Left hindlimb (tissue), 1 donor: ENCODE data around the gene SYCP2L.
"Not testable (repeated sequence)": the region's sequence is repeated elsewhere in the genome, so short reads cannot be mapped to it uniquely, and the experiment has no call there.

ENCODE experiments used
- DNase-seq: peaks from one replicate; pipeline ENCODE4 v3.0.0-alpha.2; 2018

The SYCP2L gene

DNA sequence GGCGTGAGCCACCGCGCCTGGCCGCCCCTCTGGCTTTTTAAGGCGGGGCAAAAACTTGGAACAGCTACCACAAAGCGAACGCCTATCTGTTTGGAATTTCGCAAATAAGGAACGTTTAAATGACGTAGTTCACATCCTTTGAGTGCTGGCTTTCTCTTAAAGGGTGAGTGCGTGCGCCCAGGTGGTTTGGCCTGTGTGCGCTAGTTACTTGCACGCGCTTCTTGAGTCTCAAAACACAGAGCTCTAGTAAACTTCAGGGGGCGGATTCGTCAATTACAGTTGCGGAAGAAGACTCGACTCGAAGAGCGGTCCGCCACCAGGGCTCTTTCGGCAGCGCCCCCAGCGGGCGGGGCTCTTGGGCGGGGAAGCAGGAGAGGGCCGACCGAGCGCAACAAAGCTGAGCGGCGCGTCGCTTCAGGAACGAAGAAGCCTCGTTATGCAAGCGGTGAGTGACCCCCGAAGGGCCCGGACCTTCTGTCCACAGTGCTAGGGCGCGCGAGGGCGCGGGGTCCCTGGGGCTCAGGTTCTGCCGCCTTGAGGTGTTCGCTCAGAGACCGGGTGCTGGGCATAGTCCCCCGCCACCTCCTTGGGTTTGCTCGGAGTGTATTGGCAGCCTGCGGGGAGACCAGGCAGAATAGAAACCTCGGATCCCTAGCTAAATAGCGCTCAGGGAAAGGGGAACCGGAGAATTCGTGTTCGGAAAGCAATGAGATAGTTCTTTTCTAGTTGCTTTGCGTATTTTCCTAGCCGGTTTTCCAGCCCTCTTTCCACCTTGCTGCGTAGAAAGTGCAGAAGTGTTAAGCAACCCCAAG is at the start of gene SYCP2L:
Gene SYCP2L (plus strand): TSS at position 362 of the 812 bp plus-strand sequence. CDS start 75 bp downstream, at position 437.
- DNase-seq: peak; percentile 47

DNA sequence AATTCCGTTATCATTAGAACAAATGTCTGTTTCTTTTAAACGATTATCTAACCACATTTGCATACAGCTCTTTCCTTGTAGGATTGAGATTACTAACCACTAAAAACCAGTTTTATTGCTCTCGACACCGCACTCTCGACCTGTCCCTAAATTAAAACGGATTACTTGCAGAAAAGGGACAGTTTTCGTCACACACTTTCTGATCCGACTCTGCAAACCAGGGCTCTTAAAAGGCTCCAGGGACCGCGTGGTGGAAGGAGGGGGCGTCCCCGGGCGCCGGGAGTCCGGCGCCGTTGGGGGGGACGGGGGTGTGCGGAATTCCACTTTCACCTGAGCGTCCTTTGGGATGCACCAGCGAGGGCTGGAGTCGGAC is 49.2 kb upstream of the SYCP2L start:
- DNase-seq: peak; percentile 27

- DNase-seq: peak; percentile 88
Observed at GRCh38 chr6:10837995-10838793, 48.7 kb upstream of the SYCP2L start, which contains the start of gene MAK. MAK (minus strand) TSS chr6:10838539; CDS start chr6:10830648, 7,891 bp downstream.

- DNase-seq: no peak
Observed at GRCh38 chr6:10838794-10839333, 48.0 kb upstream of the SYCP2L start.

DNA sequence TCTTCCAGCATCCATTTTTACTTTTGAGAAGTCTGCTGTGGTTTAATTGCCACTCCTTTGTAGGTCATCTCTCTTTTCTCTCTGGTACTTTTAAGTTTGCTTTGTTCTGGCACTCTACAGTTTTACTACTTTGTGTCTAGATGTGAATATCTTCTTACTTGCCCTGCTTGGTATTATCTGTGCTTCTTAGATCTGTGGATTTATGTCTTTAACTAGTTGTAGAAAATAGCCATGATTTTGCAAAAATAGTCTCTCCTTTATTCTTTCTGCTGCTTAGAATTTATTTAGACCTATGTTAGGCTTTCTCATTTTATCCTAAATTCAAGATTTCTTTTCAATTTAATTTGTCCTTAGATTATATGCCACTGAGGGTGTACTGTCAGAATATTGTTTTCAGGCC is 43.3 kb upstream of the SYCP2L start:
- no peak for DNase-seq

DNA sequence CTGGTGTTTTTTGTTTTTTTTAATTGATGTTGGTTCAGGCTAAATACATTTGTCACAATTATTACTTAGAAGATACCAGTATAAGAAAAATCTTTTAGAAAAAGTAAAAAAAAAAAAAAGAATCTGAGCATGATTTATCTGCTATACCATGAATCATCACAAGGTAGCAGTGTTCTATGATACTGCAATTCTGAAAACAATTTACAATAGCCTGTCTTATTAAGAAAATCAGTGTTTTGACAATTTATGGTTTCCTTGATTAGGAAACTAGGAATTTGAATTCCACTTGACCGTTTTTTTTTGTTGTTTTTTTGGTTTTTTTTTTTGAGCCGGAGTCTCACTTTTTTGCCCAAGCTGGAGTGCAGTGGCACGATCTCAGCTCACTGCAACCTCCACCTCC is 39.2 kb upstream of the SYCP2L start:
- DNase-seq: no peak

GRCh38 chr6:10849901-10850300 is 37.0 kb upstream of the SYCP2L start:
- DNase-seq: no peak

DNA sequence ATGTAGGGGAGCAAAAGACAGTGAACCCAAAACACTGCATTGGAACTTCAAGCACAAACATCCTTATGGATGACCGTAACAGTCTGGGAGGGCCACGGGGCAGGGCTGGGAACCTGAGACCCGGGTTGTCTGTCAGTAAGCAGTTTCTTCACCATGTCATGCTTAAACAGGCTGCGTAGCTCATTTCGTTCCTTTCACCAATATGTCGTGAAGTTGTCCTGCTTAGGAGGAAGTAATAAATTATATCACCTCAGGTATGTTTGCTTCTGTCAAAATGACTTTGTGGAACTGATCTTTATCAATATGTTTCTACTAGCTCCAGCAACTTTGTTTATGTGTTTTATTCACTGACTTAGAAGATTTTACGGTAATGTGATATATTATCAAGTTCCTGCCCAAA is 36.1 kb upstream of the SYCP2L start:
- no peak for DNase-seq

- no peak for DNase-seq
Observed at GRCh38 chr6:10852361-10852960, 34.4 kb upstream of the SYCP2L start.

DNA sequence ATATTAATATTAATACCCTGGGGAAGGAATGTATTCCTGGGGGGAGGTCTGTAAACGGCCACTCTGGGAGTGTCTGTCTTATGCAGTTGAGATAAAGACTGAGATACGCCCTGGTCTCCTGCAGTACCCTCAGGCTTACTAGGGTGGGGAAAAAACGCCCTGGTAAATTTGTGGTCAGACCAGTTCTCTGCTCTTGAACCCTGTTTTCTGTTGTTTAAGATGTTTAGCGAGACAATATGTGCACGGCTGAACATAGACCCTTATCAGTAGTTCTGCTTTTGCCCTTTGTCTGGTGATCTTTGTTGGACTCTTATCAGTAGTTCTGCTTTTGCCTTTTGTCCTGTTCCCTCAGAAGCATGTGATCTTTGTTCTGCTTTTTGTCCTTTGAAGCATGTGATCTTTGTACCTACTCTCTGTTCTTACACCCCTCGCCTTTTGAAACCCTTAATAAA is 33.0 kb upstream of the SYCP2L start:
- not testable (repeated sequence) for DNase-seq

GRCh38 chr6:10854922-10855632 is 31.8 kb upstream of the SYCP2L start:
- no peak for DNase-seq

DNA sequence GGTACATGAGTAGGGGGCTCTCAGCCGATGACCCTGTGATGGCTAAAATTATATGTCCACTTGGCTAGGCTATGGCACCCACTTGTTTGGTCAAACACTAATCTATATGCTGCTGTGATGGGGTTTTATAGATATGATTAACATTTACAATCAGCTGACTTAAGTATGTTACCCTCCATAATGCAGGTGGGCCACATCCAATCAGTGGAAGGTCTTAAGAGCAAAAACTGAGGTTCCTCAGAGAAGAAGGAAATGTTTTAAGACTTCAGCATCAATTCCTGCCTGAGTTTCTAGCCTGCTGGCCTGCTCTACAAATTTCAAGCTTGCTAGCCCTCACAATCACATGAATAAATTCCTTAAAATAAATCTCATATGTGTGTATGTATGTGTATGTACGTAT is 29.6 kb upstream of the SYCP2L start:
- DNase-seq: no peak

GRCh38 chr6:10861086-10861485 is 25.8 kb upstream of the SYCP2L start:
- DNase-seq: no peak

DNA sequence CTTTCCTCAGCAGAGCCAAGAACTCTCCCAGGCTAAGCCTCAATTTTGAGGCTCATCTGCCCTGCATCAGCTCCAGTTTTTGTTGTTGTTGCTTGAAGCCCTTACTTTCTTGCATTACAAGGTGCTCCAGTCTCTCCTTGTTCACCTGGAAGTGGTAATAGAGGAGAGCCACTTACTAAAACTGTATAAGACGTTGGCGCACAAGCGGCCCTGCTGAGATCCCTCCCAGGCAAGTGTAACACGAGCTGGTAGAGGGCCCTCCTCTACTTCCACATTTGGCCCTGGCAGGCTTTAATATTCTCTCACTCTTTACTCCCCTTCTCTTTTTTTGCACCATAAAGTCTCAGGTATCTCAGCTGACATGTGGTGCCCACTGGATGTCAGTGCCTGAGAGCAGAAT is 24.5 kb upstream of the SYCP2L start:
- no peak for DNase-seq

GRCh38 chr6:10863031-10863430 is 23.8 kb upstream of the SYCP2L start:
- DNase-seq: not testable (repeated sequence)

- DNase-seq: not testable (repeated sequence)
Observed at GRCh38 chr6:10866709-10867108, 20.1 kb upstream of the SYCP2L start.

DNA sequence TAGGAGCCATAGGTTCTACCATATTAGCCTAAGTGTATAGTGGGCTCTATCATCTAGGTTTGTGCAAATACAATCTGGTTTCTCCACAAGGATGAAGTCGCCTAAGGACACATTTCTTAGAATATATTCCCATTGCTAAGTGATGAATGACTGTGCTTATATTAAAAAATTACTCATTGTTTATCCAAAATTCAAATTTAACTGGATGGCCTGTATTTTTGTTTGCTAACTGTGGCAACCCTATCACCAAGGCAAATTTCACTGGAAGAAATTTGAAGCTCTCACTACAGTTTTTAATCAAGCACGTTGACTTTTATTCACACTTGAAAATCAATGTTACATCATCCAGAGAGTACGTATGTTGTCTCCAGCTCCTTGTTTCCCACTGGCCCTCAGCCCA is 18.9 kb upstream of the SYCP2L start:
- DNase-seq: no peak

GRCh38 chr6:10873374-10873773 is 13.5 kb upstream of the SYCP2L start:
- DNase-seq: no peak

DNA sequence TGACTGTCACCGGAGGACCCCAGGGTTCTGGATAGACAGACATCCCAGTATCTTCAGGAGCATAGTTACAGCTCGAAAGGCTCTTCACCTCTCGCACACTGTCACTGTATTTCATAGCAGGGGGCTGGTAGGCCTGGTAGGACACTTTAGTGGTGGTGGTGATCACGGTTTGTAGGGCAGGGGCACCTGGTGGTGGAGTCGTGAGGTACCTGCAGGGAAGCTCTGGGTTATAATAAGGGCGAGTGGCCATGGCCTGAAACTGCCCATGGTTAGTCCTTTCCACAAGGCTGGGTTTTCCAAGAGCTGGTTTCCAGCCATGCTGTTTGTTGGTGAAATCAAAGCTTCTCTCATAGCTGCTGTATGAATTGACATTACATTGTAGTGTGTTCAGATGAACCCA is 12.6 kb upstream of the SYCP2L start:
- no peak for DNase-seq

GRCh38 chr6:10875026-10875425 is 11.8 kb upstream of the SYCP2L start:
- no peak for DNase-seq

DNA sequence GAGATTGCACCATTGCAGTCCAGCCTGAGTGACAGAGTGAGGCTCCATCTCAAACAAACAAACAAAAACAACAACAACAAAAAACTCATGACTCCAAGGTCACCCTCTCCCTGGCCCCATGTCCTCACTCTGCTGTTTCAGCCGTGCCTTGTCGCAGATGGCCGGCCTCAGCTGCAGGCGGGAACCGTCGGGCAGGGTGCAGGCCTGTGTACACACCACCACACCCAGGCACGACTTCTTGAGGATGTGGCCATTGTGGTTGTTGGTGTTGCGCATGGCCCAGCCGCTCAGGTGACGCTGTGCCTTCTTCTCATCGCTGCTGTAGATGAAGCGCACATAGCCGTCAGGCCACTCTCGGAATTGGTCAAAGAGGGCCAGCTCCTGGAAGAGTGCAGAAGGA is 9.8 kb upstream of the SYCP2L start:
- DNase-seq: no peak

DNA sequence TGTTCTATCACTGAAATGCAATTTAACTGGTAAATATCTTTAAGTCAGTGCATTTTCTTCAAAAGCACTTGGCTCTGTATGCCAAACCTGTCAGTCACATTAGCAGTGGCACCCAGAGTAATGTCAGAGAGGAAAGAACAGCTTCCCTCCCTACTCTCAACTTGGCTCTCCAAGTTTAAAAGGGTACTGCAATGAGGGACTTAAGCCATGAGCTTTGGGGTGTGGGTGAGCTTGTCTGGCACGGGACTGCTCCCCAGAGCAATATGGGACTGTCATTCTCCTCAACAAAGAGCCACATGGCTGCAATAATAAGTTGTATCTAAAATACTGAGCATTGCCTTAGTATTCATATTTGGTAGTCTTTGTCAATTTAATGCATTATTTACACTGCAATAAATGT is 9.0 kb upstream of the SYCP2L start:
- DNase-seq: no peak

- no peak for DNase-seq
Observed at GRCh38 chr6:10880366-10880765, 6.5 kb upstream of the SYCP2L start.
